Neural crest cell (in vitro differentiated cells): ENCODE data around the gene ZNF565. TPM values are rescaled to one million over a fixed set of nuclear protein-coding genes. Genes with fewer than 3 reads are reported as not detected.
"Not testable (repeated sequence)": the region's sequence is repeated elsewhere in the genome, so short reads cannot be mapped to it uniquely, and the experiment has no call there.

Source experiments
- DNase-seq: peaks from one replicate; pipeline ENCODE4 v3.0.0; 2021; ENCODE audit warnings: low read depth, mixed read lengths, low spot score
- H3K27ac Mint-ChIP-seq: one replicate; pipeline ENCODE4 v1.8.0; 2021; ENCODE audit warnings: mild to moderate bottlenecking, mixed read lengths; ENCODE audit not compliant: unreplicated experiment
- H3K27me3 Mint-ChIP-seq: 2 replicates; pipeline ENCODE4 v1.8.0; 2021; ENCODE audit warnings: low read depth, mild to moderate bottlenecking, mixed read lengths
- H3K36me3 Mint-ChIP-seq: 2 replicates; pipeline ENCODE4 v1.8.0; 2021; ENCODE audit warnings: low read depth, mild to moderate bottlenecking, mixed read lengths
- H3K4me1 Mint-ChIP-seq: 2 replicates; pipeline ENCODE4 v1.8.0; 2021; ENCODE audit warnings: mixed read lengths
- H3K4me3 Mint-ChIP-seq: one replicate; pipeline ENCODE4 v1.8.0; 2021; ENCODE audit warnings: mild to moderate bottlenecking, mixed read lengths
- H3K9me3 Mint-ChIP-seq: 2 replicates; pipeline ENCODE4 v1.8.0; 2021; ENCODE audit warnings: mixed read lengths
- CTCF ChIP-seq: fragments of 200-600 bp; sonication (generic); conservative IDR thresholded peaks from 2 replicates; pipeline ENCODE4 v1.5.0; 2021; ENCODE audit warnings: antibody characterized with exemption, mild to moderate bottlenecking
- total RNA-seq: library from RNA; stranded (reverse); gene quantifications from 2 replicates; pipeline ENCODE4 v1.2.1, GENCODE V29; 2021

The ZNF565 gene
- total RNA-seq, 1 donor from 2014 or later, result 5.6 TPM

GRCh38 chr19:36198119-36198518, 16.3 kb downstream of the ZNF565 start:
- Mint-ChIP-seq H3K4me1 (no peaks in the 10 kb centered on the region), H3K9me3 (no peaks in the 10 kb centered on the region), H3K27ac (no peak overlapping the region), H3K36me3 (peaks cover 3% of the 10 kb centered on the region), H3K27me3 (no peaks in the 10 kb centered on the region), H3K4me3 (no peak overlapping the region)
- no peak for TF ChIP-seq CTCF
- no peak for DNase-seq

DNA sequence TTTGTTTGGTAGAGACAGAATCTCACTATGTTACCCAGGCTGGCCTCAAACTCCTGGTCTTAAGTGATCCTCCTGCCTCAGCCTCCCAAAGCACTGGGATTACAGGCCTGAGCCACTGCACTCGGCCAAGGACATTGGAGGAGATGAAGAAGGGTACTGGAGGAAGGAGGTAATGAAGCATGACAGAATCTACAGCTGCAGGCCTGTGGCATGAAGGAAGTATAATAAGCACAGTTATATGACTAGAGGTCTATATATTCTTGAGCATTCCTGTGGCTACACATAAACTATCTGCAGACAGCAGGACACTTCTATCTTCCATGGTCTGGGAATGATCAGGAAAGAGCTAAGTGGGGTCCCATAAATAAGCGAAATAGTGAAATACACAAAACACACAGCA, 18.2 kb downstream of the ZNF565 start:
- no peaks in the 10 kb centered on the region for H3K4me1 Mint-ChIP-seq
- H3K27me3 Mint-ChIP-seq, result no peaks in the 10 kb centered on the region
- no peak for TF ChIP-seq CTCF

GRCh38 chr19:36186722-36187121, 27.7 kb downstream of the ZNF565 start:
- not testable (repeated sequence) for H3K4me3 Mint-ChIP-seq, H3K27ac Mint-ChIP-seq, H3K27me3 Mint-ChIP-seq, H3K9me3 Mint-ChIP-seq, H3K4me1 Mint-ChIP-seq, H3K36me3 Mint-ChIP-seq, DNase-seq

More for the DNA sequence above, 18.2 kb downstream of the ZNF565 start:
- no peak for DNase-seq
- no peak overlapping the region for H3K27ac Mint-ChIP-seq
- H3K4me3 Mint-ChIP-seq, result no peak overlapping the region
- H3K36me3 Mint-ChIP-seq, result no peaks in the 10 kb centered on the region
- no peaks in the 10 kb centered on the region for H3K9me3 Mint-ChIP-seq

- no peak for DNase-seq
- Mint-ChIP-seq H3K27ac (no peak overlapping the region), H3K36me3 (no peaks in the 10 kb centered on the region), H3K4me1 (no peaks in the 10 kb centered on the region), H3K9me3 (no peaks in the 10 kb centered on the region), H3K4me3 (no peak overlapping the region), H3K27me3 (no peaks in the 10 kb centered on the region)
- TF ChIP-seq CTCF, result no peak
Observed at GRCh38 chr19:36183245-36183628, 31.2 kb downstream of the ZNF565 start.

GRCh38 chr19:36182612-36183244, 31.7 kb downstream of the ZNF565 start:
- TF ChIP-seq CTCF, result no peak
- no peaks in the 10 kb centered on the region for H3K27me3 Mint-ChIP-seq
- H3K36me3 Mint-ChIP-seq, result no peaks in the 10 kb centered on the region
- H3K9me3 Mint-ChIP-seq, result no peaks in the 10 kb centered on the region
- no peaks in the 10 kb centered on the region for H3K4me1 Mint-ChIP-seq
- peak overlapping the region; percentile 67 for H3K27ac Mint-ChIP-seq
- DNase-seq, result no peak
- H3K4me3 Mint-ChIP-seq, result no peak overlapping the region

DNA sequence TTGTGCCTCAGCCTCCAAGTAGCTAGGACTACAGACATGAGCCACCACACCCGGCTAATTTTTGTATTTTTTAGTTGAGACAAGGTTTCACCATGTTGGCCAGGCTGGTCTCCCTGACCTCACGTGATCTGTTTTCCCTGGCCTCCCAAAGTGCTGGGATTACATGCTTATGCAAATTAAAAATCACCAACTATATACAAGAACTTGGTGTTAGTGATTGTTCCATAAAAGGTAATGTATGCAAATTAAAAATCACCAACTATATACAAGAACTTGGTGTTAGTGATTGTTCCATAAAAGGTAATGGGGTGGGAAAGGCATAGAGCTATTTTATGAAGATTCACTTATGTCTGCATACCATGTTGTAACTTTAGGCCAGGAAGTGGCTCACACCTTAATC, 35.4 kb downstream of the ZNF565 start:
- H3K4me1 Mint-ChIP-seq, H3K36me3 Mint-ChIP-seq, DNase-seq, H3K9me3 Mint-ChIP-seq, H3K4me3 Mint-ChIP-seq, H3K27me3 Mint-ChIP-seq, H3K27ac Mint-ChIP-seq: not testable (repeated sequence)

GRCh38 chr19:36173846-36174245, 40.6 kb downstream of the ZNF565 start:
- H3K27me3 Mint-ChIP-seq, H3K4me1 Mint-ChIP-seq, H3K36me3 Mint-ChIP-seq, H3K27ac Mint-ChIP-seq, H3K4me3 Mint-ChIP-seq, H3K9me3 Mint-ChIP-seq, DNase-seq: not testable (repeated sequence)
